Heart left ventricle (tissue), 16 donors: ENCODE measurements around the gene BTNL2. TPM values are rescaled to one million over a fixed set of nuclear protein-coding genes. Genes with fewer than 3 reads are reported as not detected.

ENCODE experiments used
- ATAC-seq, 4 donors: fragments of 200-7000 bp; cut with Tn5 transposase; one replicate each; pipeline ENCODE4 v1.9.1; 2020 to 2022; ENCODE audit warnings: moderate library complexity in 4 of 4, mild to moderate bottlenecking in 3 of 4, moderate number of reproducible peaks in 1 of 4
- DNase-seq, 5 donors: peaks; one replicate each; pipeline ENCODE4 v3.0.0-alpha.2; 2020
- H3K27ac ChIP-seq, 12 donors: fragments of 200-600 bp; sonication (generic) in 4 of 12; one replicate each; pipeline versions ENCODE4 v1.5.0 to v1.8.0; 2016 to 2022; ENCODE audit warnings: mild to moderate bottlenecking in 2 of 12
- H3K27me3 ChIP-seq, 9 donors: fragments of 200-600 bp; sonication (generic) in 2 of 9; one replicate each; pipeline versions ENCODE4 v1.5.1 to v1.8.0; 2016 to 2022; ENCODE audit warnings: mild to moderate bottlenecking in 3 of 9
- H3K36me3 ChIP-seq, 9 donors: fragments of 200-600 bp; sonication (generic) in 2 of 9; one replicate each; pipeline versions ENCODE4 v1.5.0 to v1.8.0; 2018 to 2022; ENCODE audit warnings: mild to moderate bottlenecking in 2 of 9
- H3K4me1 ChIP-seq, 12 donors: fragments of 200-600 bp; sonication (generic) in 4 of 12; one replicate each; pipeline versions ENCODE4 v1.5.0 to v1.8.0; 2016 to 2022; ENCODE audit warnings: mild to moderate bottlenecking in 3 of 12
- H3K4me3 ChIP-seq, 12 donors: fragments of 200-600 bp; sonication (generic) in 4 of 12; one replicate each; pipeline versions ENCODE4 v1.5.0 to v1.8.0; 2017 to 2022; ENCODE audit warnings: mild to moderate bottlenecking in 9 of 12, moderate library complexity in 4 of 12
- H3K9me3 ChIP-seq, 12 donors: fragments of 200-600 bp; sonication (generic) in 4 of 12; one replicate each; pipeline versions ENCODE4 v1.5.0 to v1.8.0; 2016 to 2022; ENCODE audit warnings: mild to moderate bottlenecking in 1 of 12
- CTCF ChIP-seq, 12 donors: fragments of 200-600 bp; sonication (generic) in 4 of 12; IDR thresholded peaks; one replicate each; pipeline versions ENCODE4 v1.5.0 to v1.8.0; 2018 to 2022; ENCODE audit warnings: antibody characterized with exemption in 12 of 12, mild to moderate bottlenecking in 5 of 12
- POLR2A ChIP-seq, 2 donors: fragments of 450-650 bp; IDR thresholded peaks; one replicate each; pipeline ENCODE4 v1.6.1; 2017; ENCODE audit warnings: antibody characterized with exemption in 2 of 2, mild to moderate bottlenecking in 2 of 2, moderate library complexity in 2 of 2
- WGBS, 4 donors: extraction: QIAGEN DNeasy Blood & Tissue Kit in 2 of 4; methylation state at CpG; one replicate each; pipeline versions ENCODE4 v1.1.5 to v1.1.7; 2013 to 2018; 5-methylcytosine and 5-hydroxymethylcytosine counted together
- intact Hi-C, 10 donors: fragments of 100-400 bp; cut with DNase I; formaldehyde crosslinking; loops; one replicate each; pipeline versions ENCODE4 v1.11.1 to v1.14.2; 2022
- polyA plus RNA-seq, 2 donors: library from polyadenylated mRNA; stranded (reverse); fragments of 200-250 nt; gene quantifications; one replicate each; pipeline ENCODE4 v1.2.3, GENCODE V29; 2013
- total RNA-seq, 9 donors: library from RNA; depleted of rRNA in 2 of 9; stranded (reverse); fragments of >200 nt in 2 of 9; fragmentation: NEBNext Ultra II Directional in 3 of 9; extraction: Animal tissue kit (Norgen Biotek cat#: 25700) in 3 of 9; gene quantifications; one replicate each; pipeline versions ENCODE4 v1.1.0 to v1.2.4, GENCODE V29; 2016 to 2023
- donor health status: ischemic (EF 13 %, LVEDD 7.1; RV severe dilation, severe dysfunction).
- donor health status: healthy with polysubstance abuse.
- donor health status: DM: no; HTN: yes; CAD: no.
- donor health status: DM: no; HTN: no; CAD: no.
- donor health status: ischemic (EF 25% LVEDD 6.9; RV normal size, moderate dysfunction).
- donor health status: ischemic (EF 25% LVEDD 5.7; RV mildly dilated, moderate dysfunction).
- donor health status: healthy.
- donor health status: DM: yes; HTN: yes; CAD: no.
- donor health status: ischemic (EF 35%, LVEDD 5.7; RV mildly dilated, moderate dysfunction).
- donor health status: nonischemic (EF 11% LVEDD 7.7; RV severe dilation, severe dysfunction).
- donor health status: DM: yes; HTN: yes; CAD: no.
- donor health status: PGD.
- donor health status: ischemic (EF 29% LVEDD 5.4; RV normal size, mild dysfunction).
- donor health status: nonischemic (EF 23%, LVEDD 6.1; RV moderate dilation, normal function).

BTNL2 gene
- total and polyA plus RNA-seq, 11 donors, result not detected

GRCh38 chr6:32427218-32427617 lies 20.2 kb upstream of the BTNL2 start:
- intact Hi-C loops, result loop anchor here in 2 of 10 donors (5.0 kb wide), 2 partner anchors 270 to 360 kb away; no protein-coding TSS in a partner anchor
- no peak for ATAC-seq
- WGBS, 4 donors, result 32 to 42% (median 38%) methylated on average over 1 of the region's 1 CpG
- Histone ChIP-seq H3K4me1 (no peaks in the 10 kb centered on the region), H3K27me3 (peaks cover 0 to 11% (median 0%) of the 10 kb centered on the region in 9 donors), H3K27ac (no peak overlapping the region), H3K9me3 (no peaks in the 10 kb centered on the region), H3K36me3 (no peaks in the 10 kb centered on the region), H3K4me3 (no peak overlapping the region)
- no peak for TF ChIP-seq POLR2A (IDR thresholded peaks at IDR 0.05)
- DNase-seq, result no peak

- TF ChIP-seq CTCF (IDR thresholded peaks at IDR 0.05) (no peak), POLR2A (IDR thresholded peaks at IDR 0.05) (no peak)
- H3K4me3 ChIP-seq, result no peak overlapping the region
- no peak for DNase-seq
- no peaks in the 10 kb centered on the region for H3K4me1 ChIP-seq
- WGBS, 4 donors, result 57 to 83% (median 69%) methylated on average over 4 of the region's 4 CpGs
- no peak for ATAC-seq
- H3K9me3 ChIP-seq, result no peaks in the 10 kb centered on the region
- no peak overlapping the region for H3K27ac ChIP-seq
- intact Hi-C loops, result loop anchor here in 2 of 10 donors (5.0 kb wide), 2 partner anchors 271 to 361 kb away; no protein-coding TSS in a partner anchor
- H3K36me3 ChIP-seq, result no peaks in the 10 kb centered on the region
- H3K27me3 ChIP-seq, result peaks cover 0 to 13% (median 0%) of the 10 kb centered on the region in 9 donors
Observed at GRCh38 chr6:32426338-32426737, 19.4 kb upstream of the BTNL2 start.

- Histone ChIP-seq H3K36me3 (no peaks in the 10 kb centered on the region), H3K4me1 (no peaks in the 10 kb centered on the region), H3K4me3 (no peak overlapping the region), H3K27ac (no peak overlapping the region), H3K9me3 (no peaks in the 10 kb centered on the region), H3K27me3 (peaks cover 0 to 20% (median 0%) of the 10 kb centered on the region in 9 donors)
- intact Hi-C loops, result loop anchor here in 2 of 10 donors (5.0 kb wide), 3 partner anchors 273 to 368 kb away; no protein-coding TSS in a partner anchor
- no peak for TF ChIP-seq POLR2A (IDR thresholded peaks at IDR 0.05)
- TF ChIP-seq CTCF (IDR thresholded peaks at IDR 0.05), result no peak
- 80 to 98% (median 96%) methylated on average over 3 of the region's 3 CpGs for WGBS, 4 donors
- ATAC-seq (no peak), DNase-seq (no peak)
Observed at GRCh38 chr6:32424589-32425300, 17.8 kb upstream of the BTNL2 start.

- Histone ChIP-seq H3K27ac (no peak overlapping the region), H3K27me3 (peaks cover 0 to 77% (median 13%) of the 10 kb centered on the region in 9 donors), H3K9me3 (no peaks in the 10 kb centered on the region), H3K36me3 (no peaks in the 10 kb centered on the region), H3K4me3 (peak overlapping the region in 3 of 12 donors; percentile 10 to 43 (median 34)), H3K4me1 (peaks cover 0 to 17% (median 0%) of the 10 kb centered on the region in 12 donors)
- DNase-seq (no peak), ATAC-seq (no peak)
- intact Hi-C loops, result loop anchor here in 9 of 10 donors (5.0 to 10.0 kb wide), 7 partner anchors 171 to 451 kb away; no protein-coding TSS in a partner anchor
- WGBS, 4 donors, result 67 to 78% (median 70%) methylated on average over 3 of the region's 3 CpGs
- TF ChIP-seq CTCF (IDR thresholded peaks at IDR 0.05) (no peak), POLR2A (IDR thresholded peaks at IDR 0.05) (no peak)
Observed at GRCh38 chr6:32416036-32416435, 9.1 kb upstream of the BTNL2 start.
